ENCODE results near the gene GMPR. TPM values are rescaled to one million over a fixed set of nuclear protein-coding genes. Genes with fewer than 3 reads are reported as not detected.

The GMPR gene
- total and polyA plus RNA-seq, 10 donors = 5.4 to 37.4 (median 13.8) TPM

- Histone ChIP-seq H3K36me3 (no peaks in the 10 kb centered on the region), H3K4me1 (peaks cover 0 to 17% (median 6%) of the 10 kb centered on the region in 6 donors), H3K9me3 (peaks cover 0 to 4% (median 0%) of the 10 kb centered on the region in 8 donors), H3K4me3 (no peak overlapping the region), H3K27ac (no peak overlapping the region), H3K27me3 (replicated peaks in 1 of 7) (peaks cover 0 to 22% (median 0%) of the 10 kb centered on the region in 7 donors)
- intact Hi-C loops (cut with DNase I; ENCODE audit: low total_unique reads) = no loop called here
- no peak for DNase-seq
- TF ChIP-seq POLR2AphosphoS5 (IDR thresholded peaks at IDR 0.05) (no peak), CTCF (IDR thresholded peaks at IDR 0.05 in 8 of 11, conservative IDR thresholded peaks at IDR 0.05 in 3 of 11) (no peak), POLR2A (IDR thresholded peaks at IDR 0.05) (no peak)
- WGBS, 5 donors = 79 to 96% (median 93%) methylated on average over 8 to 32 of the region's 32 CpGs
Observed at GRCh38 chr6:16227048-16227562, 11.3 kb upstream of the GMPR start.

- no peaks in the 10 kb centered on the region for H3K36me3 ChIP-seq
- no peak for DNase-seq
- peaks cover 0 to 17% (median 6%) of the 10 kb centered on the region in 6 donors for H3K4me1 ChIP-seq
- peaks cover 0 to 4% (median 0%) of the 10 kb centered on the region in 8 donors for H3K9me3 ChIP-seq
- no peak overlapping the region for H3K4me3 ChIP-seq
- intact Hi-C loops (cut with DNase I; ENCODE audit: low total_unique reads) = no loop called here
- no peak overlapping the region for H3K27ac ChIP-seq
- WGBS, 5 donors = 80 to 94% (median 93%) methylated on average over 5 to 7 of the region's 7 CpGs
- no peak for TF ChIP-seq CTCF (IDR thresholded peaks at IDR 0.05 in 8 of 11, conservative IDR thresholded peaks at IDR 0.05 in 3 of 11)
- H3K27me3 ChIP-seq (replicated peaks in 1 of 7) = peaks cover 0 to 22% (median 0%) of the 10 kb centered on the region in 7 donors
Observed at GRCh38 chr6:16227605-16228004, 10.8 kb upstream of the GMPR start.

GRCh38 chr6:16228043-16228442 lies 10.3 kb upstream of the GMPR start:
- TF ChIP-seq CTCF (IDR thresholded peaks at IDR 0.05 in 8 of 11, conservative IDR thresholded peaks at IDR 0.05 in 3 of 11) (no peak), POLR2AphosphoS5 (IDR thresholded peaks at IDR 0.05) (no peak), POLR2A (IDR thresholded peaks at IDR 0.05) (no peak)
- intact Hi-C loops (cut with DNase I; ENCODE audit: low total_unique reads) = no loop called here
- no peak for DNase-seq

GRCh38 chr6:16228709-16229665 lies 9.4 kb upstream of the GMPR start:
- H3K9me3 ChIP-seq = peaks cover 0 to 4% (median 0%) of the 10 kb centered on the region in 8 donors
- H3K4me1 ChIP-seq = peaks cover 0 to 17% (median 6%) of the 10 kb centered on the region in 6 donors
- peak overlapping the region in 1 of 8 donors; percentile 14 for H3K4me3 ChIP-seq
- intact Hi-C loops (cut with DNase I; ENCODE audit: low total_unique reads) = no loop called here
- no peak overlapping the region for H3K27ac ChIP-seq
- DNase-seq = no peak
- H3K27me3 ChIP-seq (replicated peaks in 1 of 7) = peaks cover 0 to 22% (median 0%) of the 10 kb centered on the region in 7 donors
- 55 to 74% (median 65%) methylated on average over 19 to 20 of the region's 20 CpGs for WGBS, 5 donors
- TF ChIP-seq CTCF (IDR thresholded peaks at IDR 0.05 in 8 of 11, conservative IDR thresholded peaks at IDR 0.05 in 3 of 11) (no peak), POLR2AphosphoS5 (IDR thresholded peaks at IDR 0.05) (no peak), POLR2A (IDR thresholded peaks at IDR 0.05) (no peak)
- no peaks in the 10 kb centered on the region for H3K36me3 ChIP-seq

More at GRCh38 chr6:16228043-16228442, 10.3 kb upstream of the GMPR start:
- H3K4me3 ChIP-seq = no peak overlapping the region
- H3K36me3 ChIP-seq = no peaks in the 10 kb centered on the region
- peaks cover 0 to 4% (median 0%) of the 10 kb centered on the region in 8 donors for H3K9me3 ChIP-seq
- 84 to 98% (median 95%) methylated on average over 5 of the region's 5 CpGs for WGBS, 5 donors
- no peak overlapping the region for H3K27ac ChIP-seq
- H3K4me1 ChIP-seq = peaks cover 0 to 17% (median 6%) of the 10 kb centered on the region in 6 donors
- peaks cover 0 to 22% (median 0%) of the 10 kb centered on the region in 7 donors for H3K27me3 ChIP-seq (replicated peaks in 1 of 7)
